OCI-LY7 (cell line): ENCODE results near the gene SFT2D1. TPM values are rescaled to one million over a fixed set of nuclear protein-coding genes. Genes with fewer than 3 reads are reported as not detected.
A peak's percentile ranks its signal among the peaks of the same experiment; 100 is the strongest.

Experiments
- BruUV-seq: library from RNA; stranded (reverse); fragments of 400-500 nt; replicated peaks from 2 replicates; lab custom pipeline; 2021; lab: Mats Ljungman, UMichigan
- CTCF ChIA-PET: fragments of 300-600 bp; sonication (Branson Sonifier 250); formaldehyde crosslinking; loops from one replicate; lab custom pipeline; 2022; ENCODE audit warnings: antibody characterized with exemption; ENCODE audit not compliant: unreplicated experiment; lab: Charles Lee
- POLR2A ChIA-PET: fragments of 300-600 bp; sonication (Branson Sonifier 250); formaldehyde crosslinking; loops from one replicate; lab custom pipeline; 2022; ENCODE audit warnings: antibody characterized with exemption; lab: Charles Lee
- DNase-seq: peaks from one replicate; pipeline ENCODE4 v3.0.0-alpha.2; 2015; ENCODE audit warnings: low spot score
- H2AFZ ChIP-seq: fragments of 200-600 bp; sonication (generic), shearing (Covaris generic); 2 replicates; pipeline ENCODE4 v1.6.1; 2014; ENCODE audit warnings: mild to moderate bottlenecking, antibody characterized with exemption, low read length, moderate library complexity
- H3K27ac ChIP-seq: fragments of 200-600 bp; sonication (generic); 2 replicates; pipeline ENCODE4 v1.5.1; 2014; ENCODE audit warnings: mixed run types, low read depth, mild to moderate bottlenecking, moderate library complexity, low read length, inconsistent platforms; ENCODE audit not compliant: poor library complexity, severe bottlenecking
- H3K36me3 ChIP-seq: fragments of 200-600 bp; sonication (generic); 2 replicates; pipeline ENCODE4 v1.6.1; 2014; ENCODE audit warnings: mild to moderate bottlenecking, antibody characterized with exemption, low read length, moderate library complexity, mixed read lengths; ENCODE audit not compliant: insufficient read depth
- H3K4me1 ChIP-seq: fragments of 200-600 bp; sonication (generic); 2 replicates; pipeline ENCODE4 v1.5.1; 2014; ENCODE audit warnings: mild to moderate bottlenecking, low read length; ENCODE audit not compliant: insufficient read depth, poor library complexity, severe bottlenecking
- H3K4me2 ChIP-seq: fragments of 200-600 bp; sonication (generic); 2 replicates; pipeline ENCODE4 v1.6.1; 2014; ENCODE audit warnings: mild to moderate bottlenecking, low read length
- H3K4me3 ChIP-seq: fragments of 200-600 bp; sonication (generic); 2 replicates; pipeline ENCODE4 v1.5.1; 2014; ENCODE audit warnings: mild to moderate bottlenecking, low read depth, low read length; ENCODE audit not compliant: poor library complexity, severe bottlenecking
- H3K79me2 ChIP-seq: fragments of 200-600 bp; sonication (generic); 2 replicates; pipeline ENCODE4 v1.6.1; 2016; ENCODE audit warnings: low read depth, mild to moderate bottlenecking, low read length, moderate library complexity, mixed read lengths; ENCODE audit not compliant: insufficient read depth
- H3K9me2 ChIP-seq: fragments of 200-600 bp; sonication (generic); 2 replicates; pipeline ENCODE4 v1.6.1; 2016; ENCODE audit warnings: mild to moderate bottlenecking, low read length, mixed read lengths; ENCODE audit not compliant: insufficient read depth
- H3K9me3 ChIP-seq: fragments of 200-600 bp; sonication (generic); 2 replicates; pipeline ENCODE4 v1.6.1; 2014; ENCODE audit warnings: mild to moderate bottlenecking, mixed run types, low read length, mixed read lengths
- H4K20me1 ChIP-seq: fragments of 200-600 bp; sonication (generic); 2 replicates; pipeline ENCODE4 v1.6.1; 2014; ENCODE audit warnings: mild to moderate bottlenecking, antibody characterized with exemption, low read length, moderate library complexity, mixed read lengths; ENCODE audit not compliant: insufficient read depth
- EZH2phosphoT487 ChIP-seq: fragments of 200-600 bp; sonication (generic); IDR thresholded peaks from 2 replicates; pipeline ENCODE4 v1.6.1; 2018; ENCODE audit warnings: low read depth, borderline replicate concordance, mild to moderate bottlenecking, mixed run types, antibody characterized with exemption, low read length, moderate library complexity, mixed read lengths
- intact Hi-C: fragments of 100-400 bp; cut with micrococcal nuclease; formaldehyde crosslinking; loops from one replicate; pipeline ENCODE4 v1.10.0; 2022; ENCODE audit not compliant: unreplicated experiment
- total RNA-seq, 2 experiments: library from RNA; depleted of rRNA in 1 of 2; stranded (reverse); fragments of >200 nt in 1 of 2; shearing (Covaris generic) in 1 of 2; gene quantifications; 2 replicates each; pipeline ENCODE4 v1.2.3, GENCODE V29; 2014 to 2022
- TF ChIP-seq, protein P1 (sequence below): fragments of 200-600 bp; sonication (generic); conservative IDR thresholded peaks from 2 replicates; pipeline ENCODE4 v1.5.1; 2014; ENCODE audit warnings: mild to moderate bottlenecking, antibody characterized with exemption, low read length, moderate library complexity, mixed read lengths

SFT2D1 gene
- total RNA-seq, 2 experiments from 2014 or later: 43.4 to 63.9 TPM

DNA sequence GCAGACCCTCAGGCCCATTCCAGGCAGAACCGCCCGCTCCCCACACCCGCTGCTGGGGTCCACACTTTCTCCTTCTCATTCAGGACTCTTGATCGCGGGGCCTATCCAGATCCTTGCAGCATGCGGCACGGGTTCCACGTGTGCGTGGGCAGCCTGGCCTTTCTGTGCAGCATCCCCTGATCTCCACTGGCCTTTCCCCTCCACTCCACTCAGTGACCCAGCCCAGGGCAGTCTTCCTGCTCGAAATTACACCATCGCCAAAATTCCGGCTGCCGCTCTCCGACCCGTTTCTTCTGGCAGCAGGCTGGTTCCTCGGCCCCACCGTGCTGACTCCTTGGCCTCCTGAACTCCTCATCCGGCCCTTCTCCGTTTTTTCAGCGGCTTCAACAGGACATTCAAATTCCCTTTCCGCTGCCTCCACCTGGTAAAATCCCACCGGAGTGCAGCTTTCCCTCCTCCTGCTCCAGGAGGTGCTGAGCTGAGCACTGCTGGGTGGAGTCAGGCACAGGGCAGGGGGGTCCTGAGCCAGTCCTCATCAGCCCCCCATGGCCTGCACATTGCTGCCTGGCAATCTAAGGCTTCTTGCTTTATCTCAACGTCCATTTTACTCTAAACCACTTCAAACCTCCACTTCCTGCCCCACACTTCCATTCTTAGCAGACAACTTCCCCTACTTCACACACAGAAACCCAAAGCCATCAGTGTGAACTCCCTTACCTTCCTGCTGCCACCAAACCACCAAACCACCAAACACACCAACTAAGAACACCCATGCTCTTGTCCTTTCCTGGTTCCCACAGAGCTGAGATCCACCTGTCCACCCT lies 9.0 kb downstream of the SFT2D1 start:
- H3K27ac ChIP-seq: peak overlapping the region; percentile 66
- no peaks in the 10 kb centered on the region for H3K9me3 ChIP-seq
- peaks cover 91% of the 10 kb centered on the region for H3K79me2 ChIP-seq
- H3K36me3 ChIP-seq: peaks cover 70% of the 10 kb centered on the region
- peak; percentile 55 for DNase-seq
- TF ChIP-seq, protein P1, sequence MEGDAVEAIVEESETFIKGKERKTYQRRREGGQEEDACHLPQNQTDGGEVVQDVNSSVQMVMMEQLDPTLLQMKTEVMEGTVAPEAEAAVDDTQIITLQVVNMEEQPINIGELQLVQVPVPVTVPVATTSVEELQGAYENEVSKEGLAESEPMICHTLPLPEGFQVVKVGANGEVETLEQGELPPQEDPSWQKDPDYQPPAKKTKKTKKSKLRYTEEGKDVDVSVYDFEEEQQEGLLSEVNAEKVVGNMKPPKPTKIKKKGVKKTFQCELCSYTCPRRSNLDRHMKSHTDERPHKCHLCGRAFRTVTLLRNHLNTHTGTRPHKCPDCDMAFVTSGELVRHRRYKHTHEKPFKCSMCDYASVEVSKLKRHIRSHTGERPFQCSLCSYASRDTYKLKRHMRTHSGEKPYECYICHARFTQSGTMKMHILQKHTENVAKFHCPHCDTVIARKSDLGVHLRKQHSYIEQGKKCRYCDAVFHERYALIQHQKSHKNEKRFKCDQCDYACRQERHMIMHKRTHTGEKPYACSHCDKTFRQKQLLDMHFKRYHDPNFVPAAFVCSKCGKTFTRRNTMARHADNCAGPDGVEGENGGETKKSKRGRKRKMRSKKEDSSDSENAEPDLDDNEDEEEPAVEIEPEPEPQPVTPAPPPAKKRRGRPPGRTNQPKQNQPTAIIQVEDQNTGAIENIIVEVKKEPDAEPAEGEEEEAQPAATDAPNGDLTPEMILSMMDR: no peak
- TF ChIP-seq EZH2phosphoT487: no peak
- H3K4me3 ChIP-seq: peak overlapping the region; percentile 21
- POLR2A ChIA-PET: interaction anchor here (0.8 to 1.3 kb wide), 4 partner anchors 10 to 56 kb away, joined by 3 read pairs; no protein-coding TSS in a partner anchor
- no TSS peak for BruUV-seq
- no peaks in the 10 kb centered on the region for H4K20me1 ChIP-seq
- no peak overlapping the region for H2AFZ ChIP-seq
- CTCF ChIA-PET: no interaction called here
- peak overlapping the region; percentile 61 for H3K4me2 ChIP-seq
- peaks cover 21% of the 10 kb centered on the region for H3K4me1 ChIP-seq
- no peaks in the 10 kb centered on the region for H3K9me2 ChIP-seq
- intact Hi-C loops: no loop called here

DNA sequence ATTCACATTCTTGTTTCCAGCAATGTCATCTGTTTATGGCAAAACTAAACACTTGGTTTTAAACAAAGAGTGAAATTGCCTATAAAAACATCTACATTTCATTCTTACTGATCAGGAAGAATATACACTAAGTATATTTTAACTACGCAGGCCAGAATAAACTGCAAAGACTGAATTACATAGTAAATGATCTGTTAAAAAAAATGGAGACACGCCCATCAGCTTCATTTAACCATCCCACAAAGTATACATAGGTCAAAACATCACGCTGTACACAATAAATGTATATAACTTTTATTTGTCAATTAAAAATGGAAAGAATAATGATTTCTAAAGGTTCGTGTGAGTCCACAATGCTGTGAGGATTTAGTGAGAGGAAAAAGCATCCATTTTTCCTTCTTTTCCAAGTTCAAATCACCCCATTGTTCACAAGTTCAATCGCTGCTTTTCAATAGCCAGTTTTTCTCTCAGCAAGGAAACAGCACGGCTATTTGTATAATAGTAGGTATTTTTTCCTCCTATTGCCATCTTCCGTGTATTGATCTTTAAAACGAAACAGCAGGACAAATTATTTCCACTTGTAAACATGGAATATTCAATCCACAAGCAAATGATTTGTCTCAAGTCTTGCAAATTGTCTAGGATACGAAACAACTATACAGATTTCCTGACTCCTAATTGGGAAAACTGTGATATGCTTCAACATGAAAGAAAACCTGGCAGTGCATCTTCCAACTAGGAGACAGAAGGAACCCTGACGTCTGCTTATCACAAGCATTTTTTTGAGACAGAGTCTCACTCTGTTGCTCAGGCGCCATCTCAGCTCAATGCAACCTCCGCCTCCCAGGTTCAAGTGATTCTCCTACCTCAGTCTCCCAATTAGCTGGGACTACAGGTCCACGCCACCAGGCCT lies 10.6 kb downstream of the SFT2D1 start:
- no peak for DNase-seq
- Histone ChIP-seq H3K36me3 (peaks cover 69% of the 10 kb centered on the region), H3K9me2 (no peaks in the 10 kb centered on the region), H2AFZ (no peak overlapping the region), H3K4me2 (no peak overlapping the region), H3K9me3 (no peaks in the 10 kb centered on the region), H3K27ac (no peak overlapping the region), H3K79me2 (peaks cover 86% of the 10 kb centered on the region), H3K4me3 (no peak overlapping the region), H4K20me1 (no peaks in the 10 kb centered on the region), H3K4me1 (peaks cover 21% of the 10 kb centered on the region)
- intact Hi-C loops: no loop called here
- ChIA-PET POLR2A (no interaction called here), CTCF (no interaction called here)
- TF ChIP-seq, protein P1: no peak
- TF ChIP-seq EZH2phosphoT487: no peak
- BruUV-seq: no TSS peak
